ENCODE results near the gene KCTD10. TPM values are rescaled to one million over a fixed set of nuclear protein-coding genes. Genes with fewer than 3 reads are reported as not detected.

The KCTD10 gene
- total RNA-seq, 1 donor from 2014 or later: 51.1 TPM

- H3K36me3 Mint-ChIP-seq (ENCODE audit: insufficient read depth): peaks cover 5% of the 10 kb centered on the region
- no peaks in the 10 kb centered on the region for H3K27me3 Mint-ChIP-seq
- H3K27ac Mint-ChIP-seq: no peak overlapping the region
- H3K9me3 Mint-ChIP-seq (ENCODE audit: low read depth): no peaks in the 10 kb centered on the region
- TF ChIP-seq CTCF (IDR thresholded peaks at IDR 0.05; ENCODE audit: unreplicated experiment): no peak
- peaks cover 1% of the 10 kb centered on the region for H3K4me1 Mint-ChIP-seq (ENCODE audit: low read depth)
- H3K4me3 Mint-ChIP-seq (ENCODE audit: low read depth): no peak overlapping the region
- no peak for DNase-seq (ENCODE audit: low spot score, unreplicated experiment)
These were observed 9.0 kb downstream of the KCTD10 start for GRCh38 chr12:109467978-109468676.

- no peak for TF ChIP-seq CTCF (IDR thresholded peaks at IDR 0.05; ENCODE audit: unreplicated experiment)
- H3K27ac Mint-ChIP-seq: no peak overlapping the region
- no peak for DNase-seq (ENCODE audit: low spot score, unreplicated experiment)
These were observed 10.3 kb downstream of the KCTD10 start for GRCh38 chr12:109466821-109467220.

DNA sequence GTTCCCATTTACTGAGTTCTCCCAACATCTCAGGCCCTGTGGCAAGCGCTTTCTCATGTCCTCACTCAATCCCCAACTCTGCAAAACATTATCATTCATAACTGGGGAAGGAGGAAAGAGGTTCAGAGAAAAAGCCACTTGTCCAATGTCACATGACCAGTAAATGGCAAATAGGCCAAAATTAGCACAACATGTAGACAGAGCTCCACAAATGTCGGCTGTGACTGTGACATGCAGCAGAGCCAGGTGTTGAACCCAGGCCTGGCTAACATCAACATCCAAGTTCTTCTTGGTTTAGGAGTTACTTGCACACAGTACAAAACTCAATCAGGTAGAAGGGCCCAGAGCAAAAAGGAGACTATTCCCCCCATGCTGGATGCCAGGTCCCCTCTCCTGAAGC lies 10.8 kb downstream of the KCTD10 start:
- Mint-ChIP-seq H3K4me3 (ENCODE audit: low read depth) (no peak overlapping the region), H3K27me3 (no peaks in the 10 kb centered on the region), H3K9me3 (ENCODE audit: low read depth) (no peaks in the 10 kb centered on the region), H3K27ac (no peak overlapping the region), H3K36me3 (ENCODE audit: insufficient read depth) (peaks cover 5% of the 10 kb centered on the region), H3K4me1 (ENCODE audit: low read depth) (peaks cover 8% of the 10 kb centered on the region)
- DNase-seq (ENCODE audit: low spot score, unreplicated experiment): no peak
- no peak for TF ChIP-seq CTCF (IDR thresholded peaks at IDR 0.05; ENCODE audit: unreplicated experiment)

More at GRCh38 chr12:109466821-109467220, 10.3 kb downstream of the KCTD10 start:
- Mint-ChIP-seq H3K36me3 (ENCODE audit: insufficient read depth) (peaks cover 5% of the 10 kb centered on the region), H3K27me3 (no peaks in the 10 kb centered on the region), H3K4me1 (ENCODE audit: low read depth) (peaks cover 5% of the 10 kb centered on the region), H3K9me3 (ENCODE audit: low read depth) (no peaks in the 10 kb centered on the region), H3K4me3 (ENCODE audit: low read depth) (no peak overlapping the region)

DNA sequence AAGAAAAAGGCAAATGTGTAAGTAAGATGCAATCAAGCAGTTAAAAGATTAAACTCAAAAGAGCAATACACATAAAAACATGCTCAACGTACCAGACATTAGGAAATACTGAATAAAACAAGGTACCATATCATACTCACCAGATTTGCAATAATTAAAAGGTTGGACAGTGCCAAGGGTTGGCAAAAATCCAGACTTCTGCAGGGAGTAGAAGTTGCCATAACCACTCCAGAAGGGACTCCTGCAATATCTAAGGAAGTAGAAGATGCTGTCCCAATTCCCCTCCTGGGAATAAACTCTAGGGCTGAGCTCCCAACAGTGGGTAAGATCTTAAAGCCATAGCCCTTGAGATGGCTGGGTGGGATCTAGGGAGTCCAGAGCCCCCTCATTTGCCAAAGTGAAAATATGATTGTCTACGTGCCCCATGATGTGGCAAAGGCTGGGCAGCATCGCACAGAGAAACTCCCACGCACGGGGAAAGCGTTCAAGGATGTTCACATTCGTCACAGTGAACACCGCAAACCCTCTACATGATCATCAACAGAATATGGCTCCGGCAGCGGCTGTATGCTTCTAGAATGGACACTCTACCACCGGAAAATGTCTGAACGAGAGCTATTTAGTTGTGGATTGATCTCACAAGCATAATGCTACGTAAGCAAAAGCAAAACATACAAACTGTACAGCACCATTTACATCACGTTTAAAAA lies 12.3 kb downstream of the KCTD10 start:
- TF ChIP-seq CTCF (IDR thresholded peaks at IDR 0.05; ENCODE audit: unreplicated experiment): no peak
- Mint-ChIP-seq H3K27ac (no peak overlapping the region), H3K9me3 (ENCODE audit: low read depth) (no peaks in the 10 kb centered on the region), H3K4me3 (ENCODE audit: low read depth) (no peak overlapping the region), H3K36me3 (ENCODE audit: insufficient read depth) (peaks cover 5% of the 10 kb centered on the region), H3K4me1 (ENCODE audit: low read depth) (peaks cover 10% of the 10 kb centered on the region), H3K27me3 (no peaks in the 10 kb centered on the region)
- no peak for DNase-seq (ENCODE audit: low spot score, unreplicated experiment)

- peaks cover 10% of the 10 kb centered on the region for H3K4me1 Mint-ChIP-seq (ENCODE audit: low read depth)
- H3K27me3 Mint-ChIP-seq: no peaks in the 10 kb centered on the region
- no peak for TF ChIP-seq CTCF (IDR thresholded peaks at IDR 0.05; ENCODE audit: unreplicated experiment)
- peaks cover 2% of the 10 kb centered on the region for H3K36me3 Mint-ChIP-seq (ENCODE audit: insufficient read depth)
- H3K27ac Mint-ChIP-seq: no peak overlapping the region
- DNase-seq (ENCODE audit: low spot score, unreplicated experiment): no peak
- H3K9me3 Mint-ChIP-seq (ENCODE audit: low read depth): no peaks in the 10 kb centered on the region
- no peak overlapping the region for H3K4me3 Mint-ChIP-seq (ENCODE audit: low read depth)
These were observed 13.3 kb downstream of the KCTD10 start for GRCh38 chr12:109463756-109464155.
